GM19455 (cell line): ENCODE results near the gene SMAD5.
A peak's percentile ranks its signal among the peaks of the same experiment; 100 is the strongest.

Source experiments
- ATAC-seq: cut with Tn5 transposase; IDR thresholded peaks from one replicate; pipeline ENCODE4 v1.9.1; 2021; ENCODE audit not compliant: unreplicated experiment

Gene SMAD5

GRCh38 chr5:136153581-136154236 lies 21.1 kb downstream of the SMAD5 start:
- no peak for ATAC-seq

DNA sequence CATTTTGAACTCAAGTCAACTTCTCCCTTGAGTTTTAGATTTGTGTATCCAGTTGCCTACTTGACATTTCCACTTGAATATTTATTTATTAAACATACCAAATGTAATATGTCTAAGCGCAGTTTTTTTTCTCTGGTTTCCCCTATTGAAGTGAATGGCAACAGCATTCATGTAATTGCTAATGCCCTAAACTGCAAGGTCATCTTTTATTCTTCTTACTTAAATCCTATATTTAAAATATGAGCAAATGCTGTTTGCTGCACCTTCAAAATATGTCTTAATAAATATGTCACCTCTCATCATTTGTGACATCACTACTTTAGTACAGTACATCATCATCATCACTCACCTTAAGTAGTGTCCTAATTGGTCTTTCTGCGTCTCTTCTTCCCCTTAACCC lies 22.4 kb downstream of the SMAD5 start:
- no peak for ATAC-seq

DNA sequence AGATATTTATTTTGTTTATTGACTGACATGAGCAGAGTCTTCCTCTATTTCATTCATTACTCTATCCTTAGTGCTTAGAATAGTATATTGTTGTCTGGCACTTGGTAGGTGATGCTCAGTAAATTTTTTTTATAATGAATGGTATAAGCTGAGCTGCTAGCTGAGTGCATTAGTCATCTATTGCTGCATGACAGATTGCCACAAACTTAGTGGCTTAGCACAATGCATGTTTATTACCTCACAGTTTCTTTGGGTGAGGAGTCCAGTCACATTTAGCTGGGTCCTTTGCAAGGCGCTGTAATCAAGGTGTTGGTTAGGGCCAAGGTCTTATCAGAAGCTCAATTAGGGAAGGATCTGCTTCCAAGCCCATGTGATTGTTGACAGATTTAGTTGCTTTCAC lies 23.1 kb downstream of the SMAD5 start:
- ATAC-seq, result no peak

- ATAC-seq, result no peak
Observed at GRCh38 chr5:136157514-136157913, 24.9 kb downstream of the SMAD5 start.

GRCh38 chr5:136159457-136159856 lies 26.8 kb downstream of the SMAD5 start:
- no peak for ATAC-seq

DNA sequence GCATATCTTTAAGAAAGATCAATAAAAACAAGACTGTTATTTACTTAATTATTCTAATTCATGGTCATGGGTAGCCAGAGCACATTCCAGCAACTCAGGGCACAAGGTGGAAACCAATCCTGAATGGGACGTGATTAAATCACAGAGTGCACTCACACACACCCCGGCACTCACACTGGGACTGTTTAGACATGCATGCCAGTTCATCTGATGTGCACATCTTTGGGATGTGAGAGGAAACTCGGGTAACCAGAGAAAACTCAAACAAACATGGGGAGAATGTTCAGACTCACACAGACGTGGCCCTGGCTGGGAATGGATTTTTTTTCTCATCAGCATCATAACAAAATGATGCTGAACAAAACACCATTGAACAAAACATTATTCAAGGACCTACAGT lies 29.4 kb downstream of the SMAD5 start:
- ATAC-seq, result no peak

DNA sequence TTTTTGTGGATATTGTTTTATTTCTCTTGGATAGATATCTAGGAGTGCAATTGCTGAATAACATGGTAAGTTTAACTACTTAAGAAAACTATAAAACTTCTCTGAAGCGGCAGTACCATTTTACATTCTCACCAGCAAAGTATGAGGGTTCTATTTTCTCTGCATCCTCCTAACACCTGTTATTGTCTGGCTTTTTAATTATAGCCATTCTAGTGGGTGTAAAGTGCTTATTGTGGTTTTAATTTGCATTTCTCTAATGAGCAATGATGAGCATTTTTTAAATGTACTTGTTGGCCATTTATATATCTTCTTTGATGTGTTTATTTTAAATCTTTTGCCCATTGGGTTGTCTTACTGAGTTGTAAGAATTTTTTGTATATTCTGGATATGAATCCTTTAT lies 31.6 kb downstream of the SMAD5 start:
- peak; percentile 65 for ATAC-seq

DNA sequence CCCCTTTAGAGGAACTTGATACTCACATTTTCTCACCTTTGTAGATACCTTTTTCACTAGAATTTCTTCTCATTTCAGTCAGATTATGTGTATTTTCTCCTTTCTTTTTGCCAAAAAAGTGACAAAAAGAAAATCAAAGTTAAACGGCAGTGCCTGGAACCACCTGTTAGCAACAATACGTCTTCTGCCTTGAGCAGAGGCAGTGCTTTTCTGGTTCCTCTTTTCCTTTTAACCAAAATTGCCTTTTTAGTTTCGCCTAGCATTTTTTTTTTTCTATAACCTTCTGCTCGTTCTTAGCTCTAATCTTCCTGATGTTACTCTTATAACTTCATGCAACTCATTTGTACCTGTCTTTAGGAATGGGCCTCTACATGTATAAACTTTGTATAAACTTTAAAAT lies 34.3 kb downstream of the SMAD5 start:
- ATAC-seq, result no peak

DNA sequence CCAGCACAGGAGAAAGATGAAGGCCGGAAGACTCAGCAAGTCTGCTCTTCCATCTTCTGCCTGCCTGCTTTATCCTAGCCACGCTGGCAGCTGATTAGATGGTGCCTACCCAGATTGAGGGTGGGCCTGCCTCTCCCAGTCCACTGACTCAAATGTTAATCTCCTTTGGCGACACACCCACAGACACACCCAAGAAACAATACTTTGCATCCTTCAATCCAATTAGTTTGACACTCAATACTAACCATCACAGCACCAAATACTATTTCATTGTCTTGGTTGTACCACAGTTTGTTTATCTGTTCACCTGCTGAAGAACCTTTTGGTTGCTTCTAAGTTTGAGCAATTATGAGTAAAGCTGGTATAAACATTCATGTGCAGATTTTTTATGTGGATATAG lies 36.6 kb downstream of the SMAD5 start:
- ATAC-seq, result no peak

- ATAC-seq, result peak; percentile 91
Observed at GRCh38 chr5:136174021-136174659, 41.5 kb downstream of the SMAD5 start.

DNA sequence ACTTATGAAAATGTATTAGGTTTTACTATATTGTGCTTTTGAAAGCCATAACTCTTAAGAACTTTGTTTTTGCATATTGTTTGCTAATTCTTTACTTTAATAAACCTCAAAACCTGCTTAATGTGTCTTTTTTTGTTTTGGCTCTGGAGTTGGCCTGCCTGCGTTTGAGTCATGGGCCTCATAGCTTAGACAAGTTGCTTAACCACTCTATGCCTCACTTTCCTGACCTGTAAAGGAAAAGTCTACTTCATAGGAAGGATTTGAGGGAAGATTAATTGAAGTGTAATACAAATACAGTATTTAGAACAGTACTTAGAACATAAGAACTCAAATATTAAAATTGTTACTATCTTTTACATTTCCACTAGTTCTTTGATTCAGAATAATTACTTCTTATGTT lies 50.0 kb downstream of the SMAD5 start:
- ATAC-seq, result no peak

GRCh38 chr5:136185974-136186665 lies 53.5 kb downstream of the SMAD5 start:
- ATAC-seq, result no peak

DNA sequence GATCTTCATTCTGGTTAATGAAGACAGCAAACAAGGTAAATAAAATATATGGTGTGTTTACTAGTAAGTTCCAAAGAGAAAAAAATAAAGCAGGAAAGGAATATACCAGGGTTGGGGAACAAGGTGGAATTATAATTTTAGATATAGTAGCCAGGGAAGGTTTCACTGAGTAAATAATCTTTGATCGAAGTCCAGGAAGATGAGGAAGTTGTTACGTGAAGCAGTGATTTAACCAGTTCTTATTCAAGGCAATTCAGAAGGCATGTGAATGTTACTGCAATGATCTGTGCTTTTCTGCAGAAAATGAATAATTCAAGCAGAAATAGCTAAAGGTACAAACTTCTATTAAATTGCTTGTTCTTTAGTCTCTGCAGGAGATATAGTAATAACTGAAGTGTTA lies 54.2 kb downstream of the SMAD5 start:
- ATAC-seq, result no peak

- no peak for ATAC-seq
Observed at GRCh38 chr5:136188859-136189258, 56.2 kb downstream of the SMAD5 start.

DNA sequence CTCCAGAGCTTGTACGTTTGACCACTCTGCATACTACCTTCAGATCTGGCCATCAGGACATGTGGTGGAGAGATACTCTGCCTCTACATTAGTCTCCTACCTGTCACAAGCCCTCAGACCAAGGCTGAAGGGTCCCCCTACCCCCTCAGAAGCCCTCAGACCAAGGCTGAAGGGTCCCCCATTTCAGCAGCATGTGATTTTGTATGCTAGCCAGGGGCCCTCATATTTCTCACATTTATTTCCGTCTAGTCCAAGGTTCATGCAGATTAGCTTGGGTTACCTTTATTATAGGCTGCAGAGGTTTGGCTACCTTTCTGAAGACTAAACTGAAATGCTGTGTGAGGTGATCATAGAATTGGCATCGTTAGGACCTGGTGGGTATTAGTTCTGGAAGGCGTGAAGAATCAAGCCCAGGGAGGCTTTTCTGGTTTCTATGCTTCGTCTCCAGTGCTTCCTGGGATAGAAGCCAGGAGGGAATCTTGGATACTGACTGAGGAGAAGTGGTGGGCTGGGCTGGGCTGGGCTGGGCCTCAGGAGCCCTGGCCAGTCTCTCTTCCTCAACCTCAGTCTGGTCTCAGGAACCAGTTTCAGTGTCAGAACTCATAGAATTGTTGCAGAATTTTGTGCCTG lies 57.6 kb downstream of the SMAD5 start:
- ATAC-seq, result no peak

GRCh38 chr5:136190904-136191303 lies 58.3 kb downstream of the SMAD5 start:
- ATAC-seq, result no peak

DNA sequence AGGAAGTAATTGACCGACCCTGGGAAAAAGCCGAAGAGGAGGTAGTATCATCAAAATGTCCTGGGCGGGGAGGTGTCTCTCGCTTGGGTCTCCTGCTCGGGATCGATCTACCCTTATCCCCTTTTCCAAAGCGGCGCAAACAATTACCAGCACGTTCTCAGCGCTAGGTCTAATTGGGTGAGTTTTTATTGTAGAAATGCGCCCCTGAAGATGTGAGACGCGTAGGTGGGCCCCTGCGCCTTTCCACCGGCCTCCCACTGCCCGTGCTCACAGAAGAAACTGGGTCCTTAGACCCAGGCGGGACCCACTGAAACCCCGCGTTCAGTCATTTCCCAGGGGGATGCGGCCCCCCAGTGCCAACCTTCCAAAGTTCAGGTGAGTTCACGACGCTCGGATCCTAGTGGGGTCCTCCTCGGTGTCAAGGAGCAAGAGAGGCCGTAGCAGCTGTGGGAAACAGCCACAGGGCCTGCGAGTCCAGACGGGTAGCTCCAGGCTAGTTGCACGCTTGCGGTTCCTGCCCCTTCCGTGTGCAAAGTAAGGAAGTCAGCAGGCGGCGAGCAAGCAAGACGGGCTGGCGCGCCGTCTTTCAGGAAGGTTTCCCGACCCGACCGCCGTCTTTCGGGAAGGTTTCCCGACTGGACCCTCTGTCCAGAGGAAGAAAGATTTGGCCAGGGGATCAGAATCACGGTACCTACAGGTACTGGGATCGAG lies 58.8 kb downstream of the SMAD5 start:
- ATAC-seq, result no peak

DNA sequence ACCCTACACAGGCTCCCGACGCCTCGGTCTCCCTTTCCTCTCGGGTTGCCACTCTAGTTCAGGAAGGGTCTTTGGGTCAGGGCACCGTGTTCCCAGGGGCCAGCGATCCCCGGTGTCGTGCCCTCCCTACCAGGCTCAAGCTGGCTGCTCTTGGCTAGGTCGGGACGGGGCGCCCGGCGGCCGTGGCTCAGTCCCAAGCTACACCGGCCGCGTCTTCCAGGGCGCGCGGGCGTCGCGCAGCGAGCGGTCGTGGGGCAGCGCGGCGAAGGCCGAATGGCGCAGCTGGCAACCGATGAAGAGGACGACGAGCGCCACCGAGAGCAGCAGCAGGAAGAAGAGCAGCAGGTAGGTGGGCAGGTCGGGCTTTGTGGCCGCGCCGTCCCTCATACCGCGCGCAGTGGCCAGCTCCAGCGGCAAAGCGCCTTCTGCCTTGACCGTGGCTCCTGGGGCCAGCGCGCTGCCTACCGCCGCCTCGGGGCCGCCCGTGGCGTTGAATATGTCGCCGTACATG lies 59.4 kb downstream of the SMAD5 start:
- no peak for ATAC-seq

GRCh38 chr5:136192526-136193321 lies 60.1 kb downstream of the SMAD5 start, which contains the start of gene SMIM32:
SMIM32 (minus strand) TSS chr5:136193162; CDS start chr5:136192524, 638 bp downstream.
- no peak for ATAC-seq

GRCh38 chr5:136193322-136193935 lies 60.8 kb downstream of the SMAD5 start:
- no peak for ATAC-seq
